ENCODE measurements around the gene SPTBN1.

DNA sequence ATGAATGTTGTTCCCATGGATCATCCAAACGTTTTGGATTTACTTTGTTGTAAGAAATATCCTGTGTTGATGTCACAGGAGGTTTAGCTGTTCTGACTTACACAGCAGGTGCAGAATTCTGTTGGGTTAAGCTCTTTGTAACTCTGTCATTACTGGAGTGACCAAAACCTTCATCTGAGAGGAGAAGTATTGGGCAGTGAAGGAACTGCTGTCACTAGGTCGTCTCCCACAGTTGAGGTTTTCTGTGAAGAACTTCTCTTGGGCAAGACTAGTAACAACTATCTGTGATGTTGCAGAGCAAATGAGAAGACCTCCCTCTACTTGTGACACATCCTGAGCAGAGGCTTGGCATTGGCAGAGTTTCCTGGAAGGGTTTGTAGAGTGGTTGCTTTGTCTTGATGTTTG lies 2.9 kb downstream of the SPTBN1 start:
- no peak for TF ChIP-seq EZH2 (IDR thresholded peaks at IDR 0.05; ENCODE audit: borderline replicate concordance, low read depth, low read length, severe bottlenecking)
- TF ChIP-seq, protein P1, sequence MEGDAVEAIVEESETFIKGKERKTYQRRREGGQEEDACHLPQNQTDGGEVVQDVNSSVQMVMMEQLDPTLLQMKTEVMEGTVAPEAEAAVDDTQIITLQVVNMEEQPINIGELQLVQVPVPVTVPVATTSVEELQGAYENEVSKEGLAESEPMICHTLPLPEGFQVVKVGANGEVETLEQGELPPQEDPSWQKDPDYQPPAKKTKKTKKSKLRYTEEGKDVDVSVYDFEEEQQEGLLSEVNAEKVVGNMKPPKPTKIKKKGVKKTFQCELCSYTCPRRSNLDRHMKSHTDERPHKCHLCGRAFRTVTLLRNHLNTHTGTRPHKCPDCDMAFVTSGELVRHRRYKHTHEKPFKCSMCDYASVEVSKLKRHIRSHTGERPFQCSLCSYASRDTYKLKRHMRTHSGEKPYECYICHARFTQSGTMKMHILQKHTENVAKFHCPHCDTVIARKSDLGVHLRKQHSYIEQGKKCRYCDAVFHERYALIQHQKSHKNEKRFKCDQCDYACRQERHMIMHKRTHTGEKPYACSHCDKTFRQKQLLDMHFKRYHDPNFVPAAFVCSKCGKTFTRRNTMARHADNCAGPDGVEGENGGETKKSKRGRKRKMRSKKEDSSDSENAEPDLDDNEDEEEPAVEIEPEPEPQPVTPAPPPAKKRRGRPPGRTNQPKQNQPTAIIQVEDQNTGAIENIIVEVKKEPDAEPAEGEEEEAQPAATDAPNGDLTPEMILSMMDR (IDR thresholded peaks at IDR 0.05; ENCODE audit: borderline replicate concordance, extremely low read depth, low read length, poor library complexity, severe bottlenecking), result no peak

All from DND-41 (cell line).